K562 (cell line): ENCODE data around the gene CNKSR3. TPM values are rescaled to one million over a fixed set of nuclear protein-coding genes. Genes with fewer than 3 reads are reported as not detected.

Experiments
- ATF1 ChIP-seq, 2 experiments: fragments of 450-650 bp in 1 of 2; IDR thresholded peaks; 2 replicates each; pipeline ENCODE4 v1.6.1; 2016; ENCODE audit warnings: missing compliant biosample characterization in 1 of 2, missing genetic modification characterization in 1 of 2
- CCAR2 ChIP-seq: fragments of 200-400 bp; formaldehyde crosslinking; IDR thresholded peaks from 2 replicates; pipeline ENCODE4 v1.6.1; 2017; ENCODE audit warnings: mild to moderate bottlenecking, low read depth, low read length
- CCNT2 ChIP-seq: IDR thresholded peaks from 2 replicates; pipeline ENCODE4 v1.6.1; 2011; ENCODE audit warnings: borderline replicate concordance, low read depth, mild to moderate bottlenecking, moderate library complexity, mixed read lengths, low read length; ENCODE audit not compliant: insufficient read length; ENCODE audit errors: extremely low read depth
- CREB1 ChIP-seq, 2 experiments: sonication (generic) in 1 of 2; formaldehyde crosslinking in 1 of 2; IDR thresholded peaks; 2 replicates each; pipeline versions ENCODE4 v1.6.1 to v1.8.0; 2012 to 2022; ENCODE audit warnings: inconsistent platforms in 1 of 2, mild to moderate bottlenecking in 1 of 2, missing genetic modification reagents in 1 of 2, moderate library complexity in 1 of 2
- CREB3L1 ChIP-seq: fragments of 450-650 bp; IDR thresholded peaks from 2 replicates; pipeline ENCODE4 v1.6.1; 2014; ENCODE audit warnings: low read depth, mild to moderate bottlenecking, moderate library complexity, borderline replicate concordance
- DMBX1 ChIP-seq: fragments of 250-450 bp; sonication (Bioruptor Pico); IDR thresholded peaks from 2 replicates; pipeline ENCODE4 v1.8.0; 2022; ENCODE audit warnings: inconsistent platforms, mild to moderate bottlenecking, moderate library complexity, borderline replicate concordance
- GTF2F1 ChIP-seq: IDR thresholded peaks from 2 replicates; pipeline ENCODE4 v1.6.1; 2011; ENCODE audit warnings: low read depth, low read length, improper control_type of control experiment
- HCFC1 ChIP-seq: IDR thresholded peaks from 2 replicates; pipeline ENCODE4 v1.6.1; 2012; ENCODE audit warnings: low read depth, low read length, improper control_type of control experiment
- PTTG1 ChIP-seq: fragments of 450-650 bp; IDR thresholded peaks from 2 replicates; pipeline ENCODE4 v1.6.1; 2016; ENCODE audit warnings: low read depth, mild to moderate bottlenecking, missing genetic modification characterization, missing compliant biosample characterization
- RREB1 ChIP-seq: fragments of 250-450 bp; sonication (Bioruptor Pico); IDR thresholded peaks from 2 replicates; pipeline ENCODE4 v1.4.0; 2020
- SOX6 ChIP-seq: fragments of 450-650 bp; IDR thresholded peaks from 2 replicates; pipeline ENCODE4 v1.6.1; 2014; ENCODE audit warnings: mild to moderate bottlenecking
- TOE1 ChIP-seq, 2 experiments: fragments of 450-650 bp in 1 of 2; sonication (generic) in 1 of 2; formaldehyde crosslinking in 1 of 2; IDR thresholded peaks; 2 replicates each; pipeline versions ENCODE4 v1.7.1 to v1.8.0; 2016 to 2022; ENCODE audit warnings: borderline replicate concordance in 2 of 2, mild to moderate bottlenecking in 2 of 2, antibody characterized with exemption in 1 of 2, inconsistent platforms in 1 of 2, low read depth in 1 of 2, missing genetic modification reagents in 1 of 2, moderate library complexity in 1 of 2
- ZBTB17 ChIP-seq: fragments of 450-650 bp; formaldehyde crosslinking; IDR thresholded peaks from 2 replicates; pipeline ENCODE4 v1.4.0; 2020; ENCODE audit warnings: mild to moderate bottlenecking
- ZNF280A ChIP-seq: fragments of 450-650 bp; IDR thresholded peaks from 2 replicates; pipeline ENCODE4 v1.6.1; 2018; ENCODE audit warnings: mild to moderate bottlenecking, low read depth; ENCODE audit not compliant: partially characterized antibody
- ZNF354B ChIP-seq: fragments of 250-450 bp; sonication (Bioruptor Pico); IDR thresholded peaks from 2 replicates; pipeline ENCODE4 v1.4.0; 2020
- ZNF431 ChIP-seq: sonication (generic); formaldehyde crosslinking; IDR thresholded peaks from 2 replicates; pipeline ENCODE4 v1.8.0; 2022; ENCODE audit warnings: mild to moderate bottlenecking, missing genetic modification reagents
- ZNF57 ChIP-seq: fragments of 450-650 bp; formaldehyde crosslinking; IDR thresholded peaks from 2 replicates; pipeline ENCODE4 v1.4.0; 2020; ENCODE audit warnings: mild to moderate bottlenecking, moderate library complexity
- ZNF780A ChIP-seq: fragments of 250-450 bp; sonication (Bioruptor Pico); IDR thresholded peaks from 2 replicates; pipeline ENCODE4 v1.5.0; 2021; ENCODE audit warnings: mild to moderate bottlenecking
- polyA plus RNA-seq, 8 experiments: library from polyadenylated mRNA; depleted of rRNA in 4 of 8; stranded (reverse) in 5 of 8; unstranded in 3 of 8; fragments of >200 nt; fragmentation: Nextera tagmentation in 2 of 8; fragmentation: Illumina TruSeq in 1 of 8; extraction: Ambion mirVana in 2 of 8; extraction: Trizol in 1 of 8; gene quantifications; 2 replicates each; pipeline versions ENCODE4 v1.2.1 to v1.2.3, GENCODE V29; 2011 to 2014; ENCODE audit warnings: inconsistent platforms in 1 of 8, missing spikeins in 1 of 8
- total RNA-seq, 7 experiments: library from RNA; depleted of rRNA in 6 of 7; stranded (reverse); fragments of >200 nt in 6 of 7; fragmentation: Illumina TruSeq in 2 of 7; extraction: Trizol in 2 of 7; gene quantifications; 2 replicates each; pipeline versions ENCODE4 v1.2.1 to v1.2.3, GENCODE V29; 2011 to 2021; ENCODE audit warnings: low replicate concordance in 1 of 7

CNKSR3 gene
- total and polyA plus RNA-seq, 9 of the 15 experiments (the other 6 are each of a cell fraction or from before 2014, with no cell fraction given): 4.5 to 29.6 (median 9.5) TPM

- TF ChIP-seq RREB1: no peak
- TF ChIP-seq GTF2F1: 0 out of 2 replicates have a peak, but pooled peaks have one; percentile 56
- TF ChIP-seq ATF1 (CRISPR knock-in tag; IDR thresholded peaks at IDR 0.05): no peak
- TF ChIP-seq ATF1 (tag; IDR thresholded peaks at IDR 0.05): no peak
- TF ChIP-seq CCNT2: peak; percentile 54
- 0 out of 2 replicates have a peak, but pooled peaks have one; percentile 17 for TF ChIP-seq CREB3L1
- peak; percentile 79 for TF ChIP-seq ZBTB17 (CRISPR knock-in tag)
- 0 out of 2 replicates have a peak, but pooled peaks have one; percentile 9 for TF ChIP-seq SOX6
- TF ChIP-seq ZNF280A: no peak
- no peak for TF ChIP-seq ZNF354B (CRISPR knock-in tag)
- no peak for TF ChIP-seq ZNF780A (CRISPR knock-in tag)
- no peak for TF ChIP-seq CCAR2
- TF ChIP-seq DMBX1 (CRISPR knock-in tag): no peak
- TF ChIP-seq HCFC1: 0 out of 2 replicates have a peak, but pooled peaks have one; percentile 10
- TF ChIP-seq TOE1 (IDR thresholded peaks at IDR 0.05; ENCODE audit: borderline replicate concordance): no peak
- TF ChIP-seq TOE1 (CRISPR knock-in tag; IDR thresholded peaks at IDR 0.05; ENCODE audit: borderline replicate concordance, low read depth): 0 out of 2 replicates have a peak, but pooled peaks have one; percentile 37
- no peak for TF ChIP-seq ZNF57 (CRISPR knock-in tag)
- TF ChIP-seq ZNF431 (CRISPR knock-in tag): no peak
- TF ChIP-seq CREB1 (IDR thresholded peaks at IDR 0.05): no peak
- TF ChIP-seq CREB1 (CRISPR knock-in tag; IDR thresholded peaks at IDR 0.05): no peak
- no peak for TF ChIP-seq PTTG1 (tag)
Measured at GRCh38 chr6:154510144-154510905, at the start of gene CNKSR3 (continued).
